NCI-H2196 treated with DMSO at 0.1 percent for 48 hours (cell line): ENCODE results near the gene SELENOV.
"Not testable (repeated sequence)": the region's sequence is repeated elsewhere in the genome, so short reads cannot be mapped to it uniquely, and the experiment has no call there.

ENCODE experiments used
- DNase-seq: peaks from one replicate; lab custom pipeline; 2025; ENCODE audit not compliant: unreplicated experiment; lab: John Stamatoyannopoulos, UW

SELENOV gene

GRCh38 chr19:39514840-39515550 is at the start of gene SELENOV:
TSS of gene SELENOV (plus strand) at chr19:39515139. CDS start at chr19:39515213, 74 bp downstream.
- DNase-seq: no peak

- no peak for DNase-seq
These were observed 48.8 kb upstream of the SELENOV start for GRCh38 chr19:39465956-39466747.

GRCh38 chr19:39467941-39468340 is 47.0 kb upstream of the SELENOV start:
- no peak for DNase-seq

GRCh38 chr19:39469036-39469435 is 45.9 kb upstream of the SELENOV start:
- DNase-seq: no peak

GRCh38 chr19:39469567-39469966 is 45.4 kb upstream of the SELENOV start:
- no peak for DNase-seq

GRCh38 chr19:39470724-39471339 is 44.1 kb upstream of the SELENOV start:
- no peak for DNase-seq

- DNase-seq: no peak
These were observed 43.0 kb upstream of the SELENOV start for GRCh38 chr19:39471756-39472536.

- no peak for DNase-seq
These were observed 42.0 kb upstream of the SELENOV start for GRCh38 chr19:39472746-39473442.

GRCh38 chr19:39473443-39473960 is 41.4 kb upstream of the SELENOV start:
- no peak for DNase-seq

GRCh38 chr19:39474139-39474620 is 40.8 kb upstream of the SELENOV start:
- peak; percentile 15 for DNase-seq

GRCh38 chr19:39475748-39476147 is 39.2 kb upstream of the SELENOV start:
- DNase-seq: no peak

GRCh38 chr19:39479319-39479801 is 35.6 kb upstream of the SELENOV start:
- not testable (repeated sequence) for DNase-seq

GRCh38 chr19:39479916-39480315 is 35.0 kb upstream of the SELENOV start:
- no peak for DNase-seq

- peak; percentile 95 for DNase-seq
These were observed 34.4 kb upstream of the SELENOV start, which contains the start of gene TIMM50 for GRCh38 chr19:39480337-39481228. TSS of gene TIMM50 (plus strand) at chr19:39480838. CDS start at chr19:39480854, 16 bp downstream.

GRCh38 chr19:39481229-39481545 is 33.8 kb upstream of the SELENOV start:
- no peak for DNase-seq

GRCh38 chr19:39481676-39482075 is 33.3 kb upstream of the SELENOV start:
- no peak for DNase-seq

- DNase-seq: no peak
These were observed 31.8 kb upstream of the SELENOV start for GRCh38 chr19:39483141-39483540.

GRCh38 chr19:39489756-39490155 is 25.2 kb upstream of the SELENOV start:
- no peak for DNase-seq

- DNase-seq: no peak
These were observed 22.7 kb upstream of the SELENOV start for GRCh38 chr19:39492225-39492624.
